GM19240 (cell line): ENCODE measurements around the gene CRYGS.
A peak's percentile ranks its signal among the peaks of the same experiment; 100 is the strongest.
"Not testable (repeated sequence)": the region's sequence is repeated elsewhere in the genome, so short reads cannot be mapped to it uniquely, and the experiment has no call there.

Source experiments
- DNase-seq: peaks from one replicate; pipeline ENCODE4 v3.0.0; 2011; ENCODE audit warnings: low spot score; ENCODE audit not compliant: insufficient read length

Gene CRYGS

DNA sequence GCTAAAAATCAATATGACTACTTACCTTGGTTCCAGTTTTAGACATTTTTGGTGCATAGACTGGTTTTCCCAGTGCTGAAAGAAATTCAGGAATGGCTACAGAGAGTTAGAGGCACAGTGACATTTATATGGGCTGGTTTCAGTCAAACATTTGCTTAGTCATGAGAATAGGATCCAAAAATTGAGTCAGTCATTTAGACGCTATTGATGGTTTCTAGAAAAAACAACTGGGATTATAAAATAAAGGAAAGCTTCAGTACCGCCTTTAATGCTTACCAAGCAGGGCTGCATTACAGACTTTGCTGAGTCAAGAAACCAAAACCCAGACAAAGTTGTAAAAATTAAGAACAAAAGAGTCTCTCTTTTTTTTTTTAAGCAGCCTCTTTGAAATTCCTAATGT lies at the start of gene CRYGS:
CRYGS (minus strand) TSS at position 100 of the 400 bp plus-strand sequence; CDS start at position 46, 54 bp downstream.
- no peak for DNase-seq

DNA sequence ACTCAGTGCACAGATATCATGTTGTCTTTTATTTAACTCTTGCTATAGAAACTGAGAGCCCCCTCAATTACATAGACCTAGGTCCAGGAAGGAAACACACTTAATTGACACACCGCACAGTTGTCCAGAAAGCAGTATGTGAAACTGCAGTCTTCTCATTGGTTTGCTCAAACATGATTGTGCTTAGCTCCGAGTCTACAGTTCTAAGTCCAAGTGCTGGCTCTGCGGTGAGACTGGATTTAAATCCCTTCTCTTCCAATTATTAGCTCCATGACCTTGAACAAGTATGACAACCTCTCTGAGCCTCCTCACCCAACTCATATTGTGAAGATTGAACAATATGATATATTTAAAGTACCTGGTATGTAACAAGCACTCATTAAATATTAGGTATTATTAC lies 49.7 kb upstream of the CRYGS start:
- no peak for DNase-seq

DNA sequence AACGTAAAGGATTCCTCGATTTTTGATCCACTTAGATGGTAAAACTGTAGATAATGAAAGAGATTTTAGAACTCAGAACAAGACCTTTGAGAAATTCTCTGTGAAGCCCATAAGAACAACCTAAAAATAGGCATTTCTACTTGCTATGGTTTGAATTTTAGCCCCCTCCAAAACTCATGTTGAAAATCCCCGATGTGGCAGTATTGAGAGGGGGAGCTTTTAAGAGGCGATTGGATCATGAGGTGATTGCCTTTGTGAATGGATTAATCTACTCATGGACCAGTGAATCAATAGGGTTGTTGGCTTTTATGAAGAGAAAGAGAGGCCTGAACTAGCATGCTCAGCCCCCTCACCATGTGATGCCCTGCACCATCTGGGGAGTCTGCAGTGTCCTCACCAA lies 48.5 kb upstream of the CRYGS start:
- DNase-seq = no peak

DNA sequence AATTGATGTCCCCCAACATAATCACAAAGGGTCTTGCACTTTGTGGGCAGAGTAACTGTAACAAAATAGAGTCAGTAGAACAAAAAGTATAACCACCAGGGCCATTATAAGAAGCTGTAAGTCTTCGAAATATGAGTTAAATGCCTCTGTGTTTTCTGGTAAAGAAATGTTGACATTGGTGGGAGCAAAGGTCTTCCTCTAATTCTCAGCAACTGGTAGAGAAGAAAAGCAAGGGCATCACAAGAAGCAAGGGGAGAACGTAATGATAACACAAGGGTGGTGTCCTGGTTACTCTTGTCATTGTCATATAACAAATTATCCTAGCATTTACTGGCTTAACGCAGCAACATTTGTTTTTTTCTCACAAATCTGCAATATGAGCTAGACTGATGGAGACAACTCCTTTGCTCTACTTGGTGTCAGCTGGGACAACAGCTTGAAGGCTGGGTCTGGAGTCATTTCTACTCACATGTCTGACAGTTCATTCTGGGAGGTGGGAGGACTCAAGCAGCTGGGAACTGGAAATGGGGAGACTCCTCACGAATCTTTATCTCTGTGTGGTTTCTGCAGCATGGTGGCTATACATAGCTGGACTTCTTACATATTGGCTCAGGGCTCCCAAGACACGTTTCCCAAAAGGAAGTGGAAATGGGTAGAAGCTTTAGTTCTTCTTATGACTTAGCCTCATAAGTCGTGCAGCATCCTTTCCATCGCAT lies 46.6 kb upstream of the CRYGS start:
- DNase-seq = no peak

DNA sequence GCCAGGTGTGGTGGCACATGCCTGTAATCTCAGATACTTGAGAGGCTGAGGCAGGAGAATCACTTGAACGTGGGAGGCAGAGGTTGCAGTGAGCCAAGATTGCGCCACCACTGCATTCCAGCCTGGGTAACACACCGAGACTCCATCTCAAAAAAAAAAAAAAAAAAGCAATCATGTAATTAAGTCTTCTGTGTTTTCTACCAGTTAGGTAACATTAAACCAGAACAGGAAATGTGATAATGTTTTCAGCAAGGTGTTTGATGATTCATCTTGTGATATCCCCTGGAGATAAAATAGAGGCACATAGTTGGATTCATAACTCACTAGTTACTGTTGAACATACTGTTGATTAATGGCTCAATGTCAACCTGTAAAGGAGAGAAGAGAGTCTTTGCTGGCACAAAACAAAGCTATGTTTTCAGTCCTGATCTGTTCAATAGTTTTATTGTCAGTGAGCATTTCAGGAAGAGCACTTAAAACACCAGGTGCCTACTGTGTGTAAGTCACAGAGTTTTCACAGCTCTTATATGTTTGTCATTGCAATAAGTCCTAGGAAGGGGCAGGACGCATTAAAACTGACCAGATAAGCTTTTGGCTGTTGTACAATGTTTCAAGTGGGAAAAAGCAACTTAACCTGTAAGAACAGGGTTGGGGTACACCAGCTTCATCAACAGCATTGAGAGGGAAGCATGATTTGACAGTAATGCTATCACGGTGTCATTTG lies 45.8 kb upstream of the CRYGS start:
- DNase-seq = no peak

DNA sequence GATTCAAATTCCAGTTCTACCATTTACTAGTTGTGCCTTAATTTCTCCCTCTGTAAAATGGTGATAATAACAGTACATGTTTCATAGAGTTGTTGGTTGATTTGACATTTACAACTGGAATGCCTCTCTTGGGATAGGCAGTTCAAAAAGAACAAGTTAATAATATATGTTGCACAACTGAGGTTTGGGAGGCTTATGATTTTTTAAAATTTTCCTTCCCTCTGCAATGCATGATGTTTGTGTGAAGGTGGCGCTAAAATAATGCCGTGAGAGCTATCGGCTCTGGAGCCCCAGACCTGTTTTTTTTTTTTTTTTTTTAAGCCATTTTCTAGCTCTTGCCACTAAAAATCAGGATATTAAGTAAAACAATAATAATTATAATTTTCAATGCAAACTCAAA lies 44.9 kb upstream of the CRYGS start:
- DNase-seq = no peak

DNA sequence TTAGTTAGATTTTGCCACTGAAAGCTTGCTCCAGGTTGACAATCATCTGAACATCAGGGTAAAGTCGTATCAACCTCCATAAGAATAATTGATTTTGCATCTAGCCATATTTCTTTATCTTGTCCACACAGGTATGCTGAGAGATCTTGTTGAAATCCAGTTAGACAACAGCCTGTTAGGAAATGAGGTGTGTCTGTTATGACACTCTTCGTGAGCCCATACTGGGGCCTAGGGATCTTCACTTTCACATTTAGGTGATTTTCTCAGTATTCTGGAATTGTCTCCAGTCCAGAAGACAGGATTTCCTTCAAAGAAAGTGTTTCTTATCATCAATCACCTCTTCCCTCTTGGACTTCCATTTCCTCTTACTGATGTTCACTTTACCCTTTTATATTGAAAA lies 44.5 kb upstream of the CRYGS start:
- DNase-seq = no peak

DNA sequence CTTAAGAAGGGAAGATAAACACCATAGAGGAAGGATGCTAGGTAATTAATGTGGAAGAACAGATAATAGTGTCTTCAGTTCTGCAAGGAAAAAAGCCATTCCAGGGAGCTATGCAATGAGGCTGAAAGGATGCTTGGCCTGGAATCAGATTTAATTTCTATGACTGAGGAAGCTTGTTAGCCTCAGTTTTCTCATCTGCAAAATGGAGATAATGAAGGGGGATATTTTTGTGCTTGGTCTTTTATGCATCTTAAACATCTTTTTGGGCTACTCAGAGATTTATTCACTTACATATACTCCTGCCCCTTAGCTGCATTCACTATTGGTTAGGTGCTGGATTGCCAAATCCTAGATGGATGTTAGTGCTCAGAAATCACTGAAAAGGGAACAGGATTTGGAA lies 43.0 kb upstream of the CRYGS start:
- no peak for DNase-seq

DNA sequence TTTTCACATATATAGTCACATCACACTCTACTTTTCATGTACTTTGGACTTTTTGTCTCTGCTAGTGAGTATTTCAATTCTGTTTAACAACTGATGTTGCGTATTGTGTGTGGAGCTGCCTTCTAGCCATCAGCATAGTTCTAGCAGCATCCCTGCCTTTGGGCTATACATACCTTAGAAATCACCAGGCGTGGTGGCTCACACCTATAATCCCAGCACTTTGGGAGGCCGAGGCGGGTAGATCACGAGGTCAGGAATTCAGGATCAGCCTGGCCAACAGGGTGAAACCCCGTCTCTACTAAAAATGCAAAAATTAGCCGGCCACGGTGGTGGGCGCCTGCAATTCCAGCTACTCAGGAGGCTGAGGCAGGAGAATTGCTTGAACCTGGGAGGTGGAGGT lies 42.1 kb upstream of the CRYGS start:
- not testable (repeated sequence) for DNase-seq

DNA sequence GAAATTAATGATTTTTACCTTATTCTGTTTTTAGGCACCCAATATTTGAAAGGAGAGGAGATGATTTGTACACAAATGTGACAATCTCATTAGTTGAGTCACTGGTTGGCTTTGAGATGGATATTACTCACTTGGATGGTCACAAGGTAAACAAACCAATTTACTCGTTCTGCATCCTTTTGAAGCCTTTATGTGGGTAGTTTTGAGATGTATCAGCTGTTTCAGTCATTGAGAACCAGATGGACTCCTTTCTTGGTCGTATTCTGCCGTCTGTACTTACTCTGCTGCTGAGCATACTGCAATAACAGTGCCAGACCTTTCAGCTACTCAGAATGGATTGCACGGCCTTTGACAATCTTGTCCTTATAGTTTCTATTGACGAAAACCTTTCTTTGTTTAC lies 39.7 kb upstream of the CRYGS start:
- DNase-seq = no peak

DNA sequence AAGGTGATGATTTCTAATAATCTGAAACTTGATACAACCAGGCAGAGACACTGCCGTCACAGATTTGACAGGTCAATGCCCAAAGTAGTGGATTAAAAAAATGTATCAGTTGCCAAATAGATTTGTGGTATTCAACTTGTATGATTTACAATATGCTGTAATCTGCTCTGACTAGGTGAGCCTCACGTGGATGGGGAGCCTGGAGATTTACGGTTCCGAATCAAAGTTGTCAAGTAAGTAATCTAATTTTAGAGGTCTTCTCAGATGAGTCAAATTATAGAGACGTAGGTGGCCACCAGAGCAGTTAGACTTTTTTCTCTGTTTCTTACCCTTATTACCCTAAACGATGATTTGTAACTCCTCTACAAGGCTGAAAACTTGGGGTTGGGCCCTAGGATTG lies 38.4 kb upstream of the CRYGS start:
- DNase-seq = no peak

DNA sequence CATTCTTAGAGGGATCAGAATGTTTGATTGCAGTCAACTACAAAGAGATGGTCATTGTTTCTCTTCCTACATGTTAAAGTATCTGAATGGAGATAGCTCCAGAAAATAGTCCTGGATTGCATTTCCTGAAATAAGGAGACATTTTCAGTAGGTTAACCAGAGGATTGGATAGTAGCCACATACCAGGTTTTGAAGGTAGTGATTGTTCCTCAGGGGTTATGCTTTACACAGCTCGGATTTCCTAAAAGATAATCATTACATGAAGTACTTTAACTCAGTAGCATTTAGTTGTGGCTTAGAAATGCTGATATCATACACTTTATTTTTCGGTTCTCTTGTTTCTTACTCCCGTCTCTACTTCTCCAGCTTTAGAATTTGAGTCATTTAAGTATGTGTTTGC lies 36.6 kb upstream of the CRYGS start:
- DNase-seq = no peak

DNA sequence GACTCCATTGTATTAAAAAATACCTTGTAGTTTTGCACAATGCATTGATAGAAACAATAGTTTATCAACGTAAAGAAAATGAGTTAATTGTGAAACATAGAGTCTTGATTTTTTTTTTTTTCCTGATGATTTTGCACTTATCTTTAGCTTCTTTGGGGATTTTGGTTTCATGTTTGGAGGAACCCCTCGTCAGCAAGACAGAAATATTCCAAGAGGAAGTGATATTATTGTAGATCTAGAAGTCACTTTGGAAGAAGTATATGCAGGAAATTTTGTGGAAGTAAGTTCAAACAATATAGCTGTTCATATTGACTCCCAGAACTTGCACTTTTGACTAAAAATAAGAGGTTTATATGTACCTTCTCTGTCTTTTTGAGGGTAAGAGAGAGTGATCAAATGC lies 33.3 kb upstream of the CRYGS start:
- no peak for DNase-seq

DNA sequence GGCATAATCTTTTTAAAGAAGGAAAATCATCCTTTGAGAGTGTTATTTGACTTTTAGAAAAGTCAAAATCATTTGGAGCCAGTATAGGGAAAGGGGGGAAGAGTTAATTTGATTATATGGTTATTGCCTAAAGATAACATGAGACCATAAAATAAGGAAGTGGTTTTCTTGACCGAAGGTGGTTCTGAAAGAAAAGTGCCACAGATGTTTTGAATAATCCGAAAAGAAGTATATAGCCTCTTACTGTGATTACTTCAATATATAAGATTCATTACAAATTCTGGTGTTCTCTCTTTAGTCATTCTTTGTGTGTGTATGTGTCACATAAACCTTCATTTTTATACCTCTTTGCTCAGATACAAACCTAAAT lies 27.4 kb upstream of the CRYGS start:
- no peak for DNase-seq

DNA sequence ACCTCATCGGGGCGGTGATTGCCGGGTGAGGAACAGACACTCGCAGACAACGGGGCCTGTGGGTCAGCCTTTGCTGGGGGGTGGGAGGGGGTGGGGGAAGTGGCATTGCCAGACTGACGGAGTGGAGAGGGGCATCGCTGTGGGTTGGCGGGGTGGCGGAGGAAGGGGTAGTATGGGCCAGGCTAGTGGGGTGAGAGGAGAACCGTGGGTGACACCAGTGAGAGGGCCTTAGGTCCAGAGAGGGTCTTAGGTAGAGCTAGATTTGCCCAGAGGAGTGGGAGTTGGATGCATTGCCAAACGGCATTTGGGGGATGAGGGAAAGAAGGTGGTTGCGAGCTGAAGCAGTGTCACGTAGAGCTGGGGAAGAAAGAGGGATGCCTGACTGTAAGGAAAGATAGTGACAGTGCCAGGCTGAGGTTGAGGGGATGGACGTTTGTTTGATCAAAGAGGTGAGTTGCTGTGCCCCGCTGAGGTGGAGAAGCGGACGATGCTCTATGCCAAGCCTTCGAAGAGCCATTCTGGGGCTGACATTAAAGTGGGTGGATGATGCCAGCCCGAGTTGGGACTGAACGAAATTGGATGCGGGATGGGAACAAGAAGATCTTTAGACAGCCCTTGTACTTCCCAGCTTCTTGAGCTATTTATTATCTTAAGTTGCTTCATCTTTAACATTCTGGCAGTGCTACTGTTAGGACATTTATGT lies 26.9 kb upstream of the CRYGS start:
- DNase-seq = no peak

DNA sequence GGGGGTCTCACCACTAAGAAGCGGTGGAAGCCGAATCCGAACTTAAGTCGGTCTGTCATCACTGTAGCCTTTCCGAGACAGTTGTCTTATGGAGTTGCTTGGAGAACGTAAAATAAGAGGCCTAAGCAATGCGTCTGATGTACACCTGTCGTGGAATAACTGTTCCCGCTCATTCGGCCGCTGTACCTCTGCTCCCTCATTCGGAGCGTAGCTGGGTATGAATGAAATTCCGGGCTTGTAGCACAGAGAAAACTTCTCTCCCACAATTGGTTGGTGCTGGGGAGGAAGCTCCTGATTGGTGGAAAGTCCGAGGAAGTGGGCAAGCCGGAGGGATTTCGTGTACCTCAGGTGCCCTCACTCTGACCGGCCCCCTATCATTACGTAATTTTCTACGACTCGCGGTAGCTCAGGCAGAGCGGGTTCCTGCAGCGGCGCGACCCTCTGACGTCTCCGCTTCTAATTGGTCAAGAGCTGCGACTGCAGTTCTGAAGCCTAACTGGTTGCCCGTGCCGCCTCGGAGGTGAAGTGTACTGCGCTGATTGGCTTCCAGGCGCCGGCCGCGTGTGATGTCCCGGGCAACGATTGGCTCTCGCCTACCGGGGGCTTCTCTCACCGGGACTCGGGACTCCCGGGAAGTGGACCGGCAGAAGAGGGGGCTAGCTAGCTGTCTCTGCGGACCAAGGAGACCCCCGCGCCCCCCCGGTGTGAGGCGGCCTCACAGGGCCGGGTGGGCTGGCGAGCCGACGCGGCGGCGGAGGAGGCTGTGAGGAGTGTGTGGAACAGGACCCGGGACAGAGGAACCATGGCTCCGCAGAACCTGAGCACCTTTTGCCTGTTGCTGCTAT lies 26.1 kb upstream of the CRYGS start, which contains the start of gene DNAJB11:
DNAJB11 (plus strand) TSS at position 625 of the 845 bp plus-strand sequence; CDS start at position 803, 178 bp downstream.
- peak; percentile 92 for DNase-seq

DNA sequence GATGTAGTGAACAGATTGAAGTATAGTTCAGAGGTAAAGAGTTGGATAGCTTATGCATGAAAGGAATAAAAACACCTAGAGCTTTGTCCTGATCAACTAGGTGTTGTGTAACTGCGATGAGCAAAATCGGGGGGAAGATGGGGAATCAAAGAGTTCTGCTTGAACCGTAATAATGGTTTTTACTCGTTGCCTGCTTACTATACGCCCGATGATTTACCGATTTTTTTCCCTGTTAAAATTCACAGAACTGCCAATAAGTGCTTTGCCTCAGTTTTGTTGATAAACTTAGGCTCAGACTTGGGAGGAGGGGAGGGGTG lies 25.6 kb upstream of the CRYGS start:
- DNase-seq = no peak

DNA sequence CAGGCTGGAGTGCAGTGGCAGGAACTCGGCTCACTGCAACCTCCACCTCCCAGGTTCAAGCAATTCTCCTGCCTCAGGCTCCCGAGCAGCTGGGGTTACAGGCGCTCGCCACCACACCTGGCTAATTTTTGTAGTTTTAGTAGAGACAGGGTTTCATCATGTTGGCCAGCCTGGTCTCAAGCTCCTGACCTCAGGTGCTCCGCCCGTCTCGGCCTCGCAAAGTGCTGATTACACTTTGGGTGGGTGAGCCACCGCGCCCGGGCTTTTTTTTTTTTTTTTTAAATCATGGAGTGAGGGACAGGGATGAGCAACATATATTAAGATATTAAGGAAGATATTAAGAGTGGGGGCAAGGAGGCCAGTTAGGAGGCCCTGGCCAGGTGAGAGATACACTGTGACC lies 25.2 kb upstream of the CRYGS start:
- not testable (repeated sequence) for DNase-seq

DNA sequence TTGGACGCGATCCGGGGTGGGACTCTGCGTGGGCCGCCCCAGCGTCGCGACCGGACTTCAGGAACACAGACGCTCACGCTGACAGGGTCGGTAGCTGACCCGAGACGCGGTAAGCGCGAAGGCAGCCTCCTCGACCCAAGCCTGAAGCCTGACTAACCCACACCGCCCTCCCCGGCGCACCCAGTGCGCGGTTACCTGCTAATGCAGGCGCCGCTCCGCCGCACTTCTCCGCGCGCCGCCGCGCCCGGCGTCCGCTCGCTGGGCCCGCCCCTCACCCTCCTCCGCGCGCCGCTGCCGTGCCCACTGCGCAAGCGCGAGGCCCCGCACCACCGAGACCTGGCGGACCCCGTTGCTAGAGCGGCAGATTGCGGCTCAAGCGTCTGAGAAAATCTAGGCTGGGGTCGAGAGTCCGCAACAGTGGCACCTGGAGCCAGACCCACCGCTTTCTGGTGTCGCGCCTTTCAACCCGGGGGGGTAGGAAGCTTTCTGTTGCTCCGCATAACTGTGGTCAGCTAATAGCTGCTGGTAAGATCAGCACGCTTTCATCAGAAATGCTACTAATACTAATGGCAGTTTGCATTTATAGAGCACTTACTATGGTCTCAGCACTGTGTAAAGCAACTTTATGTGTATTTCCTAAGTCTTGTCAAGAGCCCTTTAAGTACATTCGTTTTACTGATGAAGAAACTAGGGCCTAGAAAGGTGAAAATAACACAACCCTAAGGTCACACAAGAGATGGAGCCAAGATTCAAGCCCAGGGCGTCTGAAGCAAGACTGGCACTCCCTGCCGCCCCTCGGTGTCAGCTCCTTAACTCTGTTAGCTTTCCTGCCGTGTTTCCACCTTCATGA lies 23.1 kb upstream of the CRYGS start, which contains the start of gene TBCCD1:
TBCCD1 (minus strand) TSS at position 268 of the 850 bp plus-strand sequence. CDS start 3,010 bp downstream, outside the sequence.
- DNase-seq = peak; percentile 53

DNA sequence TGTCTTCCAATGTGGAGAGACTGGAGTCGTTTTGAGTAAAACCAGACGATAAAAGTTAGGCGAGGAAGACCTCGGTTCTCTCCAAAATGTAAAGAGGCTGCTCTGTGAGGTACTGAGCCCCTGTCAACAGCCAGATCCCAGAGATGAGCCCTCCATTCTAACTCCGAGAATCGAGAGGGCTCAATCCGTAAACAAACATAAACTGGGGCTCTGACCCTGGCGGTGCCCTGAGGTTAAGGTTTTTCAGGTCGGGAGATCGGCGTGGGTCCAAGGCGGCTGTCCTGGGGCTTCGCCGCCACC lies 22.5 kb upstream of the CRYGS start:
- no peak for DNase-seq

DNA sequence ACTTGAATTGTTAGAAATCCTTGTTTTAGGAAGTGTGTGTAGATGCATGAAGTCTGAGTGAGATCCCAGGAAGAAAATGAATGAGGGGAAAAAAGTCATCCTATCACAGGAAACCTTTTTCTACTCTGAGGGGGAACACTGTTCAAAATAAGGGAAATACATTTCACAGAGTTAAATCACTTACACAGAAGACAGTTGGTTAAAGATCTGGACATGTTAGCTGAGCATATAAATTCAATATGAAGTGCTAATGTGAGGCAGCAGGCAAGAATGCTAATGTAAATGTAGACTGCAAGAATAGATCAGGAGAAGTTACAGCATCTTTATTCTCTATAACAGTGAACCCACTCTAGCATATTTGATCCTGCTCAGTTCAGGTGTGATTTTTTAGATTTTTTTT lies 20.4 kb upstream of the CRYGS start:
- no peak for DNase-seq
